HEK293 (cell line): ENCODE measurements around the gene TIRAP.

Experiments
- CTCF ChIA-PET: fragments of 350-600 bp; formaldehyde crosslinking; extraction: SDS; loops from one replicate; lab custom pipeline; 2021; ENCODE audit warnings: antibody characterized with exemption; lab: Yijun Ruan, JAX
- POLR2A ChIA-PET: fragments of 300-600 bp; formaldehyde crosslinking; extraction: SDS; loops from one replicate; lab custom pipeline; 2020; ENCODE audit warnings: antibody characterized with exemption, inconsistent platforms; lab: Yijun Ruan, JAX
- H3K27ac ChIP-seq: fragments of 200-500 bp; sonication (Bioruptor generic); 2 replicates; pipeline ENCODE4 v1.5.1; 2014; ENCODE audit warnings: low read depth, low read length, control low read depth, inconsistent platforms; ENCODE audit errors: extremely low read depth
- H3K36me3 ChIP-seq, 2 experiments: fragments of 200-500 bp in 1 of 2; sonication (Bioruptor generic) in 1 of 2; 1 replicate in 1 of 2; 2 replicates in 1 of 2; pipeline ENCODE4 v1.5.1; 2014 to 2017; ENCODE audit warnings: inconsistent platforms in 2 of 2, low read length in 2 of 2; ENCODE audit not compliant: control insufficient read depth in 2 of 2, insufficient read depth in 1 of 2
- H3K4me1 ChIP-seq: fragments of 200-500 bp; sonication (Bioruptor generic); 2 replicates; pipeline ENCODE4 v1.5.1; 2014; ENCODE audit warnings: mild to moderate bottlenecking, low read length, inconsistent platforms; ENCODE audit not compliant: control insufficient read depth, insufficient read depth
- H3K4me3 ChIP-seq: 2 replicates; pipeline ENCODE4 v1.5.1; 2011; ENCODE audit warnings: low read depth, mild to moderate bottlenecking, control low read depth, low read length, moderate library complexity
- H3K9me3 ChIP-seq: fragments of 200-500 bp; sonication (Bioruptor generic); 2 replicates; pipeline ENCODE4 v1.5.1; 2014; ENCODE audit warnings: low read depth, low read length, inconsistent platforms; ENCODE audit not compliant: control insufficient read depth, insufficient read depth
- GLIS1 ChIP-seq: fragments of 450-650 bp; formaldehyde crosslinking; IDR thresholded peaks from 2 replicates; pipeline ENCODE4 v1.5.1; 2016; ENCODE audit warnings: missing biosample characterization, missing genetic modification characterization
- GLIS2 ChIP-seq: fragments of 450-650 bp; formaldehyde crosslinking; IDR thresholded peaks from 2 replicates; pipeline ENCODE4 v1.5.1; 2016; ENCODE audit warnings: missing biosample characterization, missing genetic modification characterization
- HOXD13 ChIP-seq: sonication (generic); formaldehyde crosslinking; IDR thresholded peaks from 2 replicates; pipeline ENCODE4 v1.8.0; 2022; ENCODE audit warnings: missing genetic modification reagents, borderline replicate concordance
- REPIN1 ChIP-seq: fragments of 450-650 bp; formaldehyde crosslinking; IDR thresholded peaks from 2 replicates; pipeline ENCODE4 v1.5.1; 2017; ENCODE audit warnings: missing biosample characterization, missing genetic modification characterization, low read depth
- SETDB1 ChIP-seq: IDR thresholded peaks from one replicate; pipeline ENCODE4 v1.6.1; 2017; ENCODE audit warnings: mild to moderate bottlenecking, low read length, moderate library complexity, mixed read lengths; ENCODE audit not compliant: insufficient read length
- TCF7L2 ChIP-seq: IDR thresholded peaks from 2 replicates; pipeline ENCODE4 v1.6.1; 2011; ENCODE audit warnings: low read depth, mild to moderate bottlenecking, inconsistent platforms, low read length, moderate library complexity, borderline replicate concordance
- ZBTB21 ChIP-seq: fragments of 450-650 bp; formaldehyde crosslinking; IDR thresholded peaks from 2 replicates; pipeline ENCODE4 v1.5.1; 2017; ENCODE audit warnings: missing biosample characterization, missing genetic modification characterization
- ZFHX2 ChIP-seq: fragments of 450-650 bp; formaldehyde crosslinking; conservative IDR thresholded peaks from 2 replicates; pipeline ENCODE4 v1.5.1; 2016; ENCODE audit warnings: missing biosample characterization, missing genetic modification characterization
- ZNF169 ChIP-seq: fragments of 450-650 bp; formaldehyde crosslinking; IDR thresholded peaks from 2 replicates; pipeline ENCODE4 v1.5.1; 2016; ENCODE audit warnings: missing biosample characterization, missing genetic modification characterization
- ZNF175 ChIP-seq: fragments of 450-650 bp; formaldehyde crosslinking; IDR thresholded peaks from 2 replicates; pipeline ENCODE4 v1.5.1; 2016; ENCODE audit warnings: missing biosample characterization, missing genetic modification characterization
- ZNF19 ChIP-seq: fragments of 450-650 bp; formaldehyde crosslinking; IDR thresholded peaks from 2 replicates; pipeline ENCODE4; 2016; ENCODE audit warnings: missing biosample characterization, missing genetic modification characterization, low read depth
- ZNF2 ChIP-seq: fragments of 450-650 bp; formaldehyde crosslinking; IDR thresholded peaks from 2 replicates; pipeline ENCODE4 v1.5.1; 2016; ENCODE audit warnings: missing biosample characterization, missing genetic modification characterization
- ZNF311 ChIP-seq: fragments of 450-650 bp; formaldehyde crosslinking; IDR thresholded peaks from 2 replicates; pipeline ENCODE4 v1.5.1; 2017; ENCODE audit warnings: missing biosample characterization, missing genetic modification characterization, borderline replicate concordance
- ZNF350 ChIP-seq: fragments of 450-650 bp; formaldehyde crosslinking; IDR thresholded peaks from 2 replicates; pipeline ENCODE4 v1.5.0; 2017; ENCODE audit warnings: missing biosample characterization, mild to moderate bottlenecking, missing genetic modification characterization
- ZNF48 ChIP-seq: fragments of 450-650 bp; formaldehyde crosslinking; IDR thresholded peaks from 2 replicates; pipeline ENCODE4 v1.5.1; 2016; ENCODE audit warnings: missing biosample characterization, missing genetic modification characterization
- ZNF514 ChIP-seq: fragments of 450-650 bp; formaldehyde crosslinking; IDR thresholded peaks from 2 replicates; pipeline ENCODE4 v1.5.1; 2016; ENCODE audit warnings: missing biosample characterization, missing genetic modification characterization
- ZNF555 ChIP-seq: fragments of 450-650 bp; formaldehyde crosslinking; conservative IDR thresholded peaks from 2 replicates; pipeline ENCODE4 v1.5.1; 2017; ENCODE audit warnings: missing biosample characterization, mild to moderate bottlenecking, missing genetic modification characterization, inconsistent platforms
- ZNF571 ChIP-seq: fragments of 450-650 bp; formaldehyde crosslinking; IDR thresholded peaks from 2 replicates; pipeline ENCODE4 v1.5.0; 2017; ENCODE audit warnings: missing biosample characterization, missing genetic modification characterization
- ZNF629 ChIP-seq: fragments of 450-650 bp; formaldehyde crosslinking; IDR thresholded peaks from 2 replicates; pipeline ENCODE4 v1.5.1; 2017; ENCODE audit warnings: missing biosample characterization, missing genetic modification characterization
- ZNF76 ChIP-seq: fragments of 450-650 bp; formaldehyde crosslinking; IDR thresholded peaks from 2 replicates; pipeline ENCODE4; 2016; ENCODE audit warnings: low read depth, missing biosample characterization, missing genetic modification characterization, borderline replicate concordance
- ZXDB ChIP-seq: fragments of 450-650 bp; formaldehyde crosslinking; IDR thresholded peaks from 2 replicates; pipeline ENCODE4 v1.5.1; 2016; ENCODE audit warnings: missing biosample characterization, missing genetic modification characterization
- TF ChIP-seq, protein P1 (sequence below): fragments of 450-650 bp; formaldehyde crosslinking; conservative IDR thresholded peaks from 2 replicates; pipeline ENCODE4 v1.5.1; 2016; ENCODE audit warnings: low read depth, missing biosample characterization, missing genetic modification characterization
- TF ChIP-seq, protein P2 (sequence below): fragments of 450-650 bp; formaldehyde crosslinking; IDR thresholded peaks from 2 replicates; pipeline ENCODE4 v1.5.1; 2017; ENCODE audit warnings: missing biosample characterization, mild to moderate bottlenecking, missing genetic modification characterization, moderate library complexity

TIRAP gene

DNA sequence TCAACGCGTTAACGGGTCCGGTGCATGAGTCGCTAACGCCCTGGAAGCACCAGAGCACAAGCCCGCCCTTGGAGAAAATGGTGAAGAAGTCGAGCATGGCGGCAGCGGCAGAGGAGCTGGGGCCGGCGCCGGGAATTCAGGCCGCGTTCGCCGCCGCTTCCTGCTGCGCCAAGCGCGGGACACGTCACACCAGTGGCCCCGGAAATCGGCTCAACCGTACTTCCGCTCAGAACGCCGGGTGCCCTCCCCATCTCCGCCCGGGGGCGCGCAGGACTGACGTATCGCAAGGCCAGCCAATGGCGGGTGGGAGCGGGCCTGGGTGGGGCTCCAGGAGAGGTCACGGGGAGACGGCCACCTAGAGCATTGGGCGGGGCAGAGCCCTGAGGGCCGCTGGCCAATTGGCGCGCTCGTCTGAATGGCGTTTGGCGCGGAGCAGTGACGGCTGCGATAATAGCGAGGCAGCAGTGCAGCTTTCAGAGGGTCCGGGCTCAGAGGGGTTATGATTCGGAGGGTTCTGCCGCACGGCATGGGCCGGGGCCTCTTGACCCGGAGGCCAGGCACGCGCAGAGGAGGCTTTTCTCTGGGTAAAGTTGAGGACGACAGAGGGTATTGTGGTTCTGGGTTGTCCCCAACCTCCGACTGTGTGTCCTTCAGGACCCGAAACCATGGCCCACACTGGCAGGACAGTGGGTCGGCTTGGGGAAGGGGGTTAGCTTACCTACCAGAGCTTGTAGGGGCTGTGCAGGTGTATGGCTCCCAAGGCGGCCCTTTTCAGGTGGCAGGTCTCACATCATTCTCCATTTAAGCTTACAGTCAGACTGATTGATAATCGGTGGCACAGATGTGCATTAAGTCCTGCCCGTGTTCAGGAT, 13.9 kb upstream of the TIRAP start, which contains the start of the genes FOXRED1 and SRPRA (continued):
- TF ChIP-seq ZNF2 (tag by site-specific recombination), result 0 out of 2 replicates have a peak, but pooled peaks have one; percentile 62
- no peak for TF ChIP-seq ZNF169 (tag by site-specific recombination)
- TF ChIP-seq REPIN1 (tag by site-specific recombination), result no peak
- TF ChIP-seq ZNF311, result no peak
- TF ChIP-seq, protein P1, sequence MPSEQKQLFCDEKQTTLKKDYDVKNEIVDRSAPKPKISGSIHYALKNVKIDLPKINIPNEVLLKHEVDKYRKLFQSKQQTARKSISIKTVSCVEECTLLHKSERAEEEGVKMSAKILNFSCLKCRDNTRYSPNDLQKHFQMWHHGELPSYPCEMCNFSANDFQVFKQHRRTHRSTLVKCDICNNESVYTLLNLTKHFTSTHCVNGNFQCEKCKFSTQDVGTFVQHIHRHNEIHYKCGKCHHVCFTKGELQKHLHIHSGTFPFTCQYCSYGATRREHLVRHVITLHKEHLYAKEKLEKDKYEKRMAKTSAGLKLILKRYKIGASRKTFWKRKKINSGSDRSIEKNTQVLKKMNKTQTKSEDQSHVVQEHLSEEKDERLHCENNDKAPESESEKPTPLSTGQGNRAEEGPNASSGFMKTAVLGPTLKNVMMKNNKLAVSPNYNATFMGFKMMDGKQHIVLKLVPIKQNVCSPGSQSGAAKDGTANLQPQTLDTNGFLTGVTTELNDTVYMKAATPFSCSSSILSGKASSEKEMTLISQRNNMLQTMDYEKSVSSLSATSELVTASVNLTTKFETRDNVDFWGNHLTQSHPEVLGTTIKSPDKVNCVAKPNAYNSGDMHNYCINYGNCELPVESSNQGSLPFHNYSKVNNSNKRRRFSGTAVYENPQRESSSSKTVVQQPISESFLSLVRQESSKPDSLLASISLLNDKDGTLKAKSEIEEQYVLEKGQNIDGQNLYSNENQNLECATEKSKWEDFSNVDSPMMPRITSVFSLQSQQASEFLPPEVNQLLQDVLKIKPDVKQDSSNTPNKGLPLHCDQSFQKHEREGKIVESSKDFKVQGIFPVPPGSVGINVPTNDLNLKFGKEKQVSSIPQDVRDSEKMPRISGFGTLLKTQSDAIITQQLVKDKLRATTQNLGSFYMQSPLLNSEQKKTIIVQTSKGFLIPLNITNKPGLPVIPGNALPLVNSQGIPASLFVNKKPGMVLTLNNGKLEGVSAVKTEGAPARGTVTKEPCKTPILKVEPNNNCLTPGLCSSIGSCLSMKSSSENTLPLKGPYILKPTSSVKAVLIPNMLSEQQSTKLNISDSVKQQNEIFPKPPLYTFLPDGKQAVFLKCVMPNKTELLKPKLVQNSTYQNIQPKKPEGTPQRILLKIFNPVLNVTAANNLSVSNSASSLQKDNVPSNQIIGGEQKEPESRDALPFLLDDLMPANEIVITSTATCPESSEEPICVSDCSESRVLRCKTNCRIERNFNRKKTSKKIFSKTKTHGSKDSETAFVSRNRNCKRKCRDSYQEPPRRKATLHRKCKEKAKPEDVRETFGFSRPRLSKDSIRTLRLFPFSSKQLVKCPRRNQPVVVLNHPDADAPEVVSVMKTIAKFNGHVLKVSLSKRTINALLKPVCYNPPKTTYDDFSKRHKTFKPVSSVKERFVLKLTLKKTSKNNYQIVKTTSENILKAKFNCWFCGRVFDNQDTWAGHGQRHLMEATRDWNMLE (tag by site-specific recombination), result peak; percentile 61
- TF ChIP-seq ZNF76 (tag by site-specific recombination), result peak; percentile 74; the same call in 1 of the 2 replicates
- TF ChIP-seq SETDB1, result no peak
- no peak for TF ChIP-seq ZFHX2 (tag by site-specific recombination)
- TF ChIP-seq ZNF555 (tag by site-specific recombination), result no peak
- TF ChIP-seq ZXDB, result peak; percentile 53; the same call in 1 of the 2 replicates
- TF ChIP-seq GLIS1 (tag by site-specific recombination), result peak; percentile 37; the same call in 1 of the 2 replicates

DNA sequence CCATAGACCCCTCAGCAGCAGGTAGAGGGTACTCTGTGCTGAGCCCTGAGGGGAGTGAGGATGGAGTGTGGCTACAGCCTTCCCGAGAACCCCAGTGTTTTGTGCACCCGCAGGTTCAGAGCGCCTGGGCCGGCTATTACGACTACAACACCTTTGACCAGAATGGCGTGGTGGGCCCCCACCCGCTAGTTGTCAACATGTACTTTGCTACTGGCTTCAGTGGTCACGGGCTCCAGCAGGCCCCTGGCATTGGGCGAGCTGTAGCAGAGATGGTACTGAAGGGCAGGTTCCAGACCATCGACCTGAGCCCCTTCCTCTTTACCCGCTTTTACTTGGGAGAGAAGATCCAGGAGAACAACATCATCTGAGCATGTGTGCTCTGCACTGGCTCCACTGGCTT, 5.6 kb upstream of the TIRAP start:
- H3K4me1 ChIP-seq, result no peaks in the 10 kb centered on the region
- H3K4me3 ChIP-seq, result no peak overlapping the region
- H3K9me3 ChIP-seq, result no peaks in the 10 kb centered on the region
- H3K27ac ChIP-seq, result no peak overlapping the region
- ChIA-PET CTCF (interaction anchor here (0.6 kb wide), 1 partner anchor 305 kb away, joined by 3 read pairs; no protein-coding TSS in a partner anchor), POLR2A (no interaction called here)
- TF ChIP-seq ZNF48 (tag by site-specific recombination) (no peak), ZNF514 (tag by site-specific recombination) (no peak), TCF7L2 (no peak), ZNF175 (no peak), ZNF629 (no peak), ZNF571 (tag by site-specific recombination) (no peak), HOXD13 (CRISPR knock-in tag) (no peak), ZNF350 (tag by site-specific recombination) (no peak), ZBTB21 (no peak), GLIS2 (tag by site-specific recombination) (no peak), ZNF19 (tag by site-specific recombination) (no peak)
- TF ChIP-seq, protein P2, sequence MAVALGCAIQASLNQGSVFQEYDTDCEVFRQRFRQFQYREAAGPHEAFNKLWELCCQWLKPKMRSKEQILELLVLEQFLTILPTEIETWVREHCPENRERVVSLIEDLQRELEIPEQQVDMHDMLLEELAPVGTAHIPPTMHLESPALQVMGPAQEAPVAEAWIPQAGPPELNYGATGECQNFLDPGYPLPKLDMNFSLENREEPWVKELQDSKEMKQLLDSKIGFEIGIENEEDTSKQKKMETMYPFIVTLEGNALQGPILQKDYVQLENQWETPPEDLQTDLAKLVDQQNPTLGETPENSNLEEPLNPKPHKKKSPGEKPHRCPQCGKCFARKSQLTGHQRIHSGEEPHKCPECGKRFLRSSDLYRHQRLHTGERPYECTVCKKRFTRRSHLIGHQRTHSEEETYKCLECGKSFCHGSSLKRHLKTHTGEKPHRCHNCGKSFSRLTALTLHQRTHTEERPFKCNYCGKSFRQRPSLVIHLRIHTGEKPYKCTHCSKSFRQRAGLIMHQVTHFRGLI (tag by site-specific recombination), result no peak
- H3K36me3 ChIP-seq, result peaks cover 4 to 64% of the 10 kb centered on the region in 2 experiments; a peak in 2 of 3 replicates
